Adrenal gland (tissue), 5 donors: ENCODE results near the gene CHD2.

ENCODE experiments used
- POLR2A ChIP-seq, 2 donors: fragments of 450-650 bp; IDR thresholded peaks; one replicate each; pipeline ENCODE4 v1.6.1; 2017; ENCODE audit warnings: antibody characterized with exemption in 2 of 2, mild to moderate bottlenecking in 2 of 2, moderate library complexity in 1 of 2
- TF ChIP-seq, protein P1 (sequence below), 6 experiments: fragments of 450-650 bp in 4 of 6; fragments of 200-600 bp in 2 of 6; sonication (generic) in 1 of 6; IDR thresholded peaks; 1 replicate in 5 of 6; 2 replicates in 1 of 6; pipeline versions ENCODE4 v1.5.1 to v1.8.0; 2016 to 2021; ENCODE audit warnings: antibody characterized with exemption in 6 of 6, mild to moderate bottlenecking in 2 of 6, moderate library complexity in 1 of 6
- donor health status: DM: no; HTN: no; CAD: no.

DNA sequence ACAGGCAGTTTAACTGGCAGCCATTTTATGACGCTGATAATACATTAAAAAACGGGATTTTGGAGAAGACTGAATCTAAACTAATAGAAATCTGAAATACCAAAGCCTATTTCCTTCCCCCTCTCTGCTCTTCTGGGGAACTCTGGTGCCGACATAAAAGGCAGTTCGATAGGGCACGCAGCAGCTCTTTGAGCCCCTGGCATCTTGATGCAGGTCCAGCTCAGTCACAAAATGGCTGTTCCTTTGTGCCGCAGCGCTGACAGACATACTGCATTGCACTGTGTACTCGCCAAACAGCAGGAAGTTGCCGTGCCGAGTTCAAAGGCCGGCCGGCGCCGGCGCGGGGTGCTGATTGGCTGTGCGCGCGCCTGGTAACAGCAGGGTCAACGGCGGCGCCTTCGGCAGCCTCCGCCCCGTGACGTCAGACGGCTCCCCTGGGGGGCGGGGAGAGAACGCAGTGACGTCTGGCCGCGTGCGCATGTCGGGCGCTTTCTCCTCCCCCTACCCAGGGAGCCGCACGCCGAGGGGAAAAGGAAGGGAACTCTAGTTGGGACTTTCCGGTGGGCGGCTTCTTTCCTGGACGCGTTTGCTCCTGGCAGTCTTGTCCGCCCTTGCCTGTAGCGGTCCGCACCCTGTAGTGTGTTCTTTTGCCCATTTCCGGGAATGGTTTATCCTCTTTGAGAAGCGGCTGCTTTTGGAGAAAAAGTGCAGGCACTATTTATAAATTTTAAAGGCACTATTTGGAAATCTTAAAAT is 4.0 kb downstream of the CHD2 start:
- TF ChIP-seq, protein P1, sequence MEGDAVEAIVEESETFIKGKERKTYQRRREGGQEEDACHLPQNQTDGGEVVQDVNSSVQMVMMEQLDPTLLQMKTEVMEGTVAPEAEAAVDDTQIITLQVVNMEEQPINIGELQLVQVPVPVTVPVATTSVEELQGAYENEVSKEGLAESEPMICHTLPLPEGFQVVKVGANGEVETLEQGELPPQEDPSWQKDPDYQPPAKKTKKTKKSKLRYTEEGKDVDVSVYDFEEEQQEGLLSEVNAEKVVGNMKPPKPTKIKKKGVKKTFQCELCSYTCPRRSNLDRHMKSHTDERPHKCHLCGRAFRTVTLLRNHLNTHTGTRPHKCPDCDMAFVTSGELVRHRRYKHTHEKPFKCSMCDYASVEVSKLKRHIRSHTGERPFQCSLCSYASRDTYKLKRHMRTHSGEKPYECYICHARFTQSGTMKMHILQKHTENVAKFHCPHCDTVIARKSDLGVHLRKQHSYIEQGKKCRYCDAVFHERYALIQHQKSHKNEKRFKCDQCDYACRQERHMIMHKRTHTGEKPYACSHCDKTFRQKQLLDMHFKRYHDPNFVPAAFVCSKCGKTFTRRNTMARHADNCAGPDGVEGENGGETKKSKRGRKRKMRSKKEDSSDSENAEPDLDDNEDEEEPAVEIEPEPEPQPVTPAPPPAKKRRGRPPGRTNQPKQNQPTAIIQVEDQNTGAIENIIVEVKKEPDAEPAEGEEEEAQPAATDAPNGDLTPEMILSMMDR (IDR thresholded peaks at IDR 0.05), result no peak
- TF ChIP-seq POLR2A (IDR thresholded peaks at IDR 0.05), result peak; percentile 80 to 98
